Heart left ventricle (tissue), 13 donors: ENCODE measurements around the gene IRS1.

Source experiments
- POLR2A ChIP-seq, 2 donors: fragments of 450-650 bp; IDR thresholded peaks; one replicate each; pipeline ENCODE4 v1.6.1; 2017; ENCODE audit warnings: antibody characterized with exemption in 2 of 2, mild to moderate bottlenecking in 2 of 2, moderate library complexity in 2 of 2
- TF ChIP-seq, protein P1 (sequence below), 12 donors: fragments of 200-600 bp; sonication (generic) in 4 of 12; IDR thresholded peaks; one replicate each; pipeline versions ENCODE4 v1.5.0 to v1.8.0; 2018 to 2022; ENCODE audit warnings: antibody characterized with exemption in 12 of 12, mild to moderate bottlenecking in 5 of 12
- donor health status: ischemic (EF 13 %, LVEDD 7.1; RV severe dilation, severe dysfunction).
- donor health status: DM: no; HTN: yes; CAD: no.
- donor health status: DM: no; HTN: no; CAD: no.
- donor health status: ischemic (EF 25% LVEDD 6.9; RV normal size, moderate dysfunction).
- donor health status: ischemic (EF 25% LVEDD 5.7; RV mildly dilated, moderate dysfunction).
- donor health status: ischemic (EF 35%, LVEDD 5.7; RV mildly dilated, moderate dysfunction).
- donor health status: nonischemic (EF 11% LVEDD 7.7; RV severe dilation, severe dysfunction).
- donor health status: DM: yes; HTN: yes; CAD: no.
- donor health status: PGD.
- donor health status: ischemic (EF 29% LVEDD 5.4; RV normal size, mild dysfunction).
- donor health status: nonischemic (EF 23%, LVEDD 6.1; RV moderate dilation, normal function).

DNA sequence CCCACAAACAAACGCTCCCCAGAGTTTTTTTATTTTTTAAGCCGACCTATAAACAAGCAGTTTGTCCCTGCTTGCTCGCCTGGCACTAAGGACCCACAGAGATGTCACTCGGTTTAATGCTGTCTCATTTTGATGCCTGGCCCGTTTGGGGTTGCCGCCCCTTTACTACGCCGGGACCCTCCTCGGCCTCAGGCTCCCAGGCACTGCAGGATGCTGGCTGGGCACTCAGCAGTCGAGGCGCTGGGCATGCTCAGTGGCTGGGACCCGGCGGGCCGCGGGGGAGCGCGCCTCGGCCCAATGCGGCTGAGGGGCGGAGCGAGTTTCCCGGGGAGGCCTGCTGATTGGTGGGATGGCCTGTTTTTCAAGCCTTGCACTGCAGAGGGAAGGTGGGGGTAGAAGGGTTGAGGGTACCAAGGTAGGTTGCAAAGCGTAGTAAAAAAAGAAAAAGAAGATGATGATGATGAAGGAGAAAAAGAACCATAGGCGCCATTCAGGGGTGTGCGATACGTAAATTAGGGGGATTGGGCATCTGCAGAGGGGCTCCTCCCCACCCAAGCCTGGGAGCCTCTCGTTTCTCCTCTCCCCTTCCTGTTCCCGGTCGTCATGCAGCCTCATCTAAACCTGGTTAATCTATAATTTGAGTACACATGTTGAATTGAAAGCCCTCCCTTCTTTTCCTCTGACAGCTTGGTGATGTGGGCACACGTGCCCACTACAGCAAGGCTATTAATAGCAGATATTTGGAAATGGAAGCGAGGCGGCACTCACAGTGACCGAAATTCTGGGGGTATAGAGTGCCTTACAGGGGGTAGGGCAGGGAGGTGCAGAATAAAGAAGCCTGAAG lies 1.5 kb upstream of the IRS1 start:
- TF ChIP-seq POLR2A (IDR thresholded peaks at IDR 0.05) = peak in 1 of 2 donors; percentile 81
- TF ChIP-seq, protein P1, sequence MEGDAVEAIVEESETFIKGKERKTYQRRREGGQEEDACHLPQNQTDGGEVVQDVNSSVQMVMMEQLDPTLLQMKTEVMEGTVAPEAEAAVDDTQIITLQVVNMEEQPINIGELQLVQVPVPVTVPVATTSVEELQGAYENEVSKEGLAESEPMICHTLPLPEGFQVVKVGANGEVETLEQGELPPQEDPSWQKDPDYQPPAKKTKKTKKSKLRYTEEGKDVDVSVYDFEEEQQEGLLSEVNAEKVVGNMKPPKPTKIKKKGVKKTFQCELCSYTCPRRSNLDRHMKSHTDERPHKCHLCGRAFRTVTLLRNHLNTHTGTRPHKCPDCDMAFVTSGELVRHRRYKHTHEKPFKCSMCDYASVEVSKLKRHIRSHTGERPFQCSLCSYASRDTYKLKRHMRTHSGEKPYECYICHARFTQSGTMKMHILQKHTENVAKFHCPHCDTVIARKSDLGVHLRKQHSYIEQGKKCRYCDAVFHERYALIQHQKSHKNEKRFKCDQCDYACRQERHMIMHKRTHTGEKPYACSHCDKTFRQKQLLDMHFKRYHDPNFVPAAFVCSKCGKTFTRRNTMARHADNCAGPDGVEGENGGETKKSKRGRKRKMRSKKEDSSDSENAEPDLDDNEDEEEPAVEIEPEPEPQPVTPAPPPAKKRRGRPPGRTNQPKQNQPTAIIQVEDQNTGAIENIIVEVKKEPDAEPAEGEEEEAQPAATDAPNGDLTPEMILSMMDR (IDR thresholded peaks at IDR 0.05) = no peak
